ENCODE data around the gene KDM6B. TPM values are rescaled to one million over a fixed set of nuclear protein-coding genes. Genes with fewer than 3 reads are reported as not detected.

KDM6B gene
- total and polyA plus RNA-seq, 9 donors = 9.1 to 80.8 (median 53.5) TPM

GRCh38 chr17:7816926-7817642 is 16.9 kb upstream of the KDM6B start:
- Histone ChIP-seq H3K9me3 (no peaks in the 10 kb centered on the region), H3K4me3 (no peak overlapping the region), H3K27ac (no peak overlapping the region), H3K4me1 (ENCODE audit: insufficient read depth) (no peaks in the 10 kb centered on the region), H3K27me3 (no peaks in the 10 kb centered on the region), H3K36me3 (no peaks in the 10 kb centered on the region)
- intact Hi-C loops (cut with DNase I) = loop anchor here in 1 of 4 donors (5.0 kb wide), 1 partner anchor 70 kb away; no protein-coding TSS in a partner anchor
- no peak for DNase-seq
- TF ChIP-seq CTCF (IDR thresholded peaks at IDR 0.05) (no peak), POLR2A (IDR thresholded peaks at IDR 0.05) (no peak), EP300 (IDR thresholded peaks at IDR 0.05) (no peak)
- 74 to 77% (median 75%) methylated on average over 10 of the region's 10 CpGs for WGBS, 3 donors

DNA sequence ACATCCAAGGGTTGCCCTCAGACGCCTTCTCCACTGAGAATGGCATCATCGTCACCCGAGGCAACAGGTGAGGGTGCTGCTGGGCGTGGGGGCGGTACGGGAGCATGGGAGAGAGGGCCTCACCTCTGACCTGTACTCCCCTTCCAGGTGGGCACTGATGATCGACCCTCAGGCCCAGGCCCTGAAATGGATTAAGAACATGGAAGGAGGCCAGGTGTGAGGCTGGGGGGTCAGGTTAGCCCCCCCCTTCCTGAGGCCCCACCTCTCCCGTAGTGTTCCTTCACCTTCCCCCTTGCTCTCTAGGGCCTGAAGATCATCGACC is 16.4 kb upstream of the KDM6B start:
- WGBS, 3 donors = 82 to 88% (median 84%) methylated on average over 9 of the region's 9 CpGs
- TF ChIP-seq CTCF (IDR thresholded peaks at IDR 0.05) (no peak), EP300 (IDR thresholded peaks at IDR 0.05) (no peak), POLR2A (IDR thresholded peaks at IDR 0.05) (no peak)
- H3K4me1 ChIP-seq (ENCODE audit: insufficient read depth) = no peaks in the 10 kb centered on the region
- no peaks in the 10 kb centered on the region for H3K27me3 ChIP-seq
- H3K36me3 ChIP-seq = no peaks in the 10 kb centered on the region
- DNase-seq = no peak
- H3K9me3 ChIP-seq = no peaks in the 10 kb centered on the region
- intact Hi-C loops (cut with DNase I) = loop anchor here in 1 of 4 donors (5.0 kb wide), 1 partner anchor 70 kb away; no protein-coding TSS in a partner anchor
- no peak overlapping the region for H3K4me3 ChIP-seq
- H3K27ac ChIP-seq = no peak overlapping the region

GRCh38 chr17:7818026-7818425 is 16.0 kb upstream of the KDM6B start:
- Histone ChIP-seq H3K36me3 (no peaks in the 10 kb centered on the region), H3K4me3 (no peak overlapping the region), H3K9me3 (no peaks in the 10 kb centered on the region), H3K4me1 (ENCODE audit: insufficient read depth) (no peaks in the 10 kb centered on the region), H3K27ac (no peak overlapping the region), H3K27me3 (no peaks in the 10 kb centered on the region)
- DNase-seq = no peak
- no peak for TF ChIP-seq POLR2A (IDR thresholded peaks at IDR 0.05)
- TF ChIP-seq CTCF (IDR thresholded peaks at IDR 0.05) = no peak
- no peak for TF ChIP-seq EP300 (IDR thresholded peaks at IDR 0.05)
- 81 to 91% (median 82%) methylated on average over 10 of the region's 10 CpGs for WGBS, 3 donors
- intact Hi-C loops (cut with DNase I) = loop anchor here in 1 of 4 donors (5.0 kb wide), 1 partner anchor 71 kb away; no protein-coding TSS in a partner anchor

DNA sequence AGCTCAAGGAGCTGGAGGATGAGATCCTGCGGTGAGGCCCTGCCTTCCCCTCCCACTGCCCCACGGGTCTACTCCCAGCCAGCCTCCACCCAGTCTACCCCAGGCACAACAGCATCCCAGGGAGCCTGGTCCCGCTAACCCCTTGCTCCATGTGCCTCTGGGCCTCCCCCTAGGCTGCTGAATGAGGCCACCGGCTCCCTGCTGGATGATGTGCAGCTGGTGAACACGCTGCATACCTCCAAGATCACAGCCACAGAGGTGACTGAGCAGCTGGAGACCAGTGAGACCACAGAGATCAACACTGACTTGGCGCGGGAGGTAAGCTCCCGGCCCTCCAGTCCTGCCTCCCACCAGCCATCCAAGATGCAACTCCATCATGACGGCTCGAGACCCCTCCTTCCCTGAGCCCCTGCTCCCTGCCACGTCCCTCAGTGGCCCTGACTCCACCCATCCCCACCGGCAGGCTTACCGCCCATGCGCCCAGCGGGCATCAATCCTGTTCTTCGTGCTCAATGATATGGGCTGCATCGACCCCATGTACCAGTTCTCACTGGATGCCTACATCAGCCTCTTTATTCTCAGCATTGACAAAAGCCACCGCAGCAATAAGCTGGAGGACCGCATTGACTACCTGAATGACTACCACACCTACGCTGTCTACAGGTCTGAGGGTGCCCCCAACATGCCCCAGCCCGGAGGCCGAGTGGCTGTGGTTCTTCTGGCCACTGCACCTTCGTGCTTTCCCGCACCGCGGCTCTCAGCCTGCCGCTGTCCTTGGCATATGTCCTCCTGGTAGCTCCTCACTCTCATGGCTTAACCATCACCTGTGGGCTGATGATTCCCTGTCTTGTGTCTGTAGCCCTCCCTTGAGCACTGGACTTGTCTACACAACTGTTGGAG is 15.0 kb upstream of the KDM6B start:
- no peak overlapping the region for H3K27ac ChIP-seq
- no peak for TF ChIP-seq CTCF (IDR thresholded peaks at IDR 0.05)
- TF ChIP-seq POLR2A (IDR thresholded peaks at IDR 0.05) = no peak
- TF ChIP-seq EP300 (IDR thresholded peaks at IDR 0.05) = no peak
- WGBS, 3 donors = 76 to 86% (median 77%) methylated on average over 27 of the region's 27 CpGs
- no peak overlapping the region for H3K4me3 ChIP-seq
- no peaks in the 10 kb centered on the region for H3K27me3 ChIP-seq
- no peaks in the 10 kb centered on the region for H3K4me1 ChIP-seq (ENCODE audit: insufficient read depth)
- no peaks in the 10 kb centered on the region for H3K9me3 ChIP-seq
- intact Hi-C loops (cut with DNase I) = loop anchor here in 1 of 4 donors (5.0 kb wide), 1 partner anchor 72 kb away; no protein-coding TSS in a partner anchor
- no peak for DNase-seq
- no peaks in the 10 kb centered on the region for H3K36me3 ChIP-seq
